ENCODE measurements around the gene PKN1. TPM values are rescaled to one million over a fixed set of nuclear protein-coding genes. Genes with fewer than 3 reads are reported as not detected.

PKN1 gene
- polyA plus RNA-seq, 1 donor (not counting 4 experiments of a cell fraction or from before 2014, with no cell fraction given) = 0.62 TPM

GRCh38 chr19:14411161-14411937 lies 21.8 kb upstream of the PKN1 start:
- H3K36me3 ChIP-seq (ENCODE audit: control insufficient read depth in 2 of 2, extremely low read depth in 1 of 2, insufficient read depth in 2 of 2, low read length in 2 of 2) = peaks cover 48 to 68% of the 10 kb centered on the region in 2 experiments
- no peak for DNase-seq (ENCODE audit: low read depth, low spot score)

GRCh38 chr19:14411938-14412245 lies 21.2 kb upstream of the PKN1 start:
- Histone ChIP-seq H4K20me1 (ENCODE audit: control insufficient read depth, extremely low read depth, insufficient read depth, low read length) (peaks cover 46% of the 10 kb centered on the region), H3K4me1 (ENCODE audit: control insufficient read depth, extremely low read depth, insufficient read depth, low read length) (peaks cover 6% of the 10 kb centered on the region), H3K27me3 (ENCODE audit: control insufficient read depth, extremely low read depth, insufficient read depth, low read length) (no peaks in the 10 kb centered on the region), H2AFZ (ENCODE audit: control insufficient read depth, low read length) (no peak overlapping the region), H3K9me1 (ENCODE audit: control insufficient read depth, extremely low read depth, insufficient read depth, low read length) (peaks cover under 1% of the 10 kb centered on the region), H3K36me3 (ENCODE audit: control insufficient read depth in 2 of 2, extremely low read depth in 1 of 2, insufficient read depth in 2 of 2, low read length in 2 of 2) (peaks cover 48 to 64% of the 10 kb centered on the region in 2 experiments), H3K79me2 (ENCODE audit: control insufficient read depth, insufficient read depth, low read length) (peaks cover 65% of the 10 kb centered on the region), H3K9me3 (ENCODE audit: control insufficient read depth, low read depth, low read length) (no peaks in the 10 kb centered on the region), H3K4me2 (ENCODE audit: control insufficient read depth, extremely low read depth, insufficient read depth, low read depth, low read length) (no peak overlapping the region), H3K9ac (ENCODE audit: control insufficient read depth, extremely low read depth, insufficient read depth, low read length) (no peak overlapping the region), H3K4me3 (ENCODE audit: control insufficient read depth in 2 of 3, extremely low read depth in 1 of 3, insufficient read depth in 2 of 3, low read depth in 1 of 3, low read length in 3 of 3) (no peak overlapping the region), H3K27ac (ENCODE audit: control insufficient read depth, insufficient read depth, low read length) (no peak overlapping the region)
- dilution Hi-C loops (cut with MboI; ENCODE audit: extremely low pct_ligation_motif_present, low sequenced_read_pairs) = no loop called here
- DNase-seq (ENCODE audit: low read depth, low spot score) (no peak), FAIRE-seq (no peak)
- TF ChIP-seq EZH2 (IDR thresholded peaks at IDR 0.05; ENCODE audit: low read length) (no peak), CTCF (optimal IDR thresholded peaks at IDR 0.05 in 1 of 3, IDR thresholded peaks at IDR 0.05 in 1 of 3, conservative IDR thresholded peaks at IDR 0.05 in 1 of 3; ENCODE audit: extremely low read depth in 1 of 3, insufficient read depth in 2 of 3, low read length in 3 of 3) (no peak)

More at GRCh38 chr19:14411161-14411937, 21.8 kb upstream of the PKN1 start:
- no peak for FAIRE-seq
- Histone ChIP-seq H3K9ac (ENCODE audit: control insufficient read depth, extremely low read depth, insufficient read depth, low read length) (no peak overlapping the region), H2AFZ (ENCODE audit: control insufficient read depth, low read length) (no peak overlapping the region), H3K79me2 (ENCODE audit: control insufficient read depth, insufficient read depth, low read length) (peaks cover 60% of the 10 kb centered on the region), H3K4me1 (ENCODE audit: control insufficient read depth, extremely low read depth, insufficient read depth, low read length) (peaks cover under 1% of the 10 kb centered on the region), H3K27me3 (ENCODE audit: control insufficient read depth, extremely low read depth, insufficient read depth, low read length) (no peaks in the 10 kb centered on the region), H3K9me1 (ENCODE audit: control insufficient read depth, extremely low read depth, insufficient read depth, low read length) (no peaks in the 10 kb centered on the region), H3K4me2 (ENCODE audit: control insufficient read depth, extremely low read depth, insufficient read depth, low read depth, low read length) (no peak overlapping the region), H3K4me3 (ENCODE audit: control insufficient read depth in 2 of 3, extremely low read depth in 1 of 3, insufficient read depth in 2 of 3, low read depth in 1 of 3, low read length in 3 of 3) (no peak overlapping the region), H3K9me3 (ENCODE audit: control insufficient read depth, low read depth, low read length) (no peaks in the 10 kb centered on the region), H4K20me1 (ENCODE audit: control insufficient read depth, extremely low read depth, insufficient read depth, low read length) (peaks cover 47% of the 10 kb centered on the region), H3K27ac (ENCODE audit: control insufficient read depth, insufficient read depth, low read length) (no peak overlapping the region)
- dilution Hi-C loops (cut with MboI; ENCODE audit: extremely low pct_ligation_motif_present, low sequenced_read_pairs) = no loop called here
- no peak for TF ChIP-seq EZH2 (IDR thresholded peaks at IDR 0.05; ENCODE audit: low read length)
- TF ChIP-seq CTCF (optimal IDR thresholded peaks at IDR 0.05 in 1 of 3, IDR thresholded peaks at IDR 0.05 in 1 of 3, conservative IDR thresholded peaks at IDR 0.05 in 1 of 3; ENCODE audit: extremely low read depth in 1 of 3, insufficient read depth in 2 of 3, low read length in 3 of 3) = no peak
